ENCODE measurements around the gene CAV3.

DNA sequence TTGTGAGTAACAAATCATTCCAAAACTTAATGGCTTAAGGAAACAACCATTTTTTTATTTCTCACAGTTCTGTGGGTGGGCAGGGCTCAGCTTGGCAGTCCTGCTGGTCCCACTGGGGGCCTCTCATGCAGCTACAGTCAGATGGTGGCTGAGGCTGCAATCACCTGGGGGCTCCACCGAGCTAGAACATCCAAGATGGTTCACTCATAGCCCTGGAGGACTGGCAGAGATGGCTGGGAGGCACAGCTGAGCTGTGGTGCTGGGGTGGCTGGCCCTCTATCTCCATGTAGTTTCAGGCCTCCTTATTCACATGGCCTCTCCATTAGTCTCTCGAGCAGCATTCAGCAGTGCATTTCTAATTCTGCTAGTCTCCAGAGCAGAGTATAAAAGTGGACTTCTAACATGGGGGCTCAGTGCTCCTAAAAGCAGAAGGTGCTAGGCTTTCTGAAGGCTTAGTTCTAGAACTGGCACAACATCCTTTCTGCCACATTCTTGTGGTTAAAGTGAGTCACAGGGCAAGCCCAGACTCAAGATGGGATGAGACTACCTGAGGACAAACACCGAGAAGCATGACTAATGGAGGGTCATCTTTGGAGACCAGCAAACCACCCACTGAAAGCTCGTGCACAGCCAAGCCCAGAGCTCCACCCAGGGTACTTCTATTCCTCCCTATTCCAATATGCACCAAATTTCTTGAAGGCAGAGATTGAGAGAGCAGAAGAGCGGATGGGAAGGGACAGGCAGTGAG is 6.3 kb downstream of the CAV3 start:
- no peak for TF ChIP-seq EZH2phosphoT487 (IDR thresholded peaks at IDR 0.05; ENCODE audit: insufficient read depth, low read depth)
- TF ChIP-seq EZH2 (IDR thresholded peaks at IDR 0.05; ENCODE audit: insufficient read depth, poor library complexity, severe bottlenecking): no peak
